Testis (tissue), 3 donors: ENCODE results near the gene SMTNL2. TPM values are rescaled to one million over a fixed set of nuclear protein-coding genes. Genes with fewer than 3 reads are reported as not detected.

Source experiments
- DNase-seq: peaks from one replicate; pipeline ENCODE4 v3.0.0-alpha.2; 2019
- H3K27ac ChIP-seq, 2 donors: fragments of 200-600 bp; sonication (generic); one replicate each; pipeline ENCODE4 v1.5.1; 2019
- H3K27me3 ChIP-seq: fragments of 200-600 bp; sonication (generic); one replicate; pipeline ENCODE4 v1.5.1; 2019
- H3K36me3 ChIP-seq: fragments of 200-600 bp; sonication (generic); one replicate; pipeline ENCODE4 v1.5.1; 2017; ENCODE audit warnings: low read depth; ENCODE audit errors: missing control alignments
- H3K4me1 ChIP-seq: fragments of 200-600 bp; sonication (generic); one replicate; pipeline ENCODE4 v1.5.1; 2019
- H3K4me3 ChIP-seq, 2 donors: fragments of 200-600 bp; sonication (generic); one replicate each; pipeline ENCODE4 v1.5.1; 2017 to 2019
- H3K9me3 ChIP-seq: fragments of 200-600 bp; sonication (generic); one replicate; pipeline ENCODE4 v1.5.1; 2017
- POLR2A ChIP-seq: fragments of 450-650 bp; IDR thresholded peaks from one replicate; pipeline ENCODE4 v1.6.1; 2017; ENCODE audit warnings: antibody characterized with exemption, mild to moderate bottlenecking, moderate library complexity
- WGBS, 2 donors: methylation state at CpG; one replicate each; pipeline ENCODE4 v1.1.5; 2018; 5-methylcytosine and 5-hydroxymethylcytosine counted together
- intact Hi-C: fragments of 100-400 bp; cut with DNase I; formaldehyde crosslinking; loops from one replicate; pipeline ENCODE4 v1.15.1; 2023; ENCODE audit warnings: low total_unique reads
- polyA plus RNA-seq: library from polyadenylated mRNA; stranded (reverse); fragments of 350-450 nt; fragmentation: Illumina TruSeq; extraction: RNeasy Lipid Tissue Mini Kit (QIAGEN cat#74804); gene quantifications from one replicate; pipeline ENCODE4 v1.2.3, GENCODE V29; 2014; ENCODE audit warnings: low read depth, low replicate concordance; ENCODE audit not compliant: insufficient read depth
- total RNA-seq, 2 donors: library from RNA; depleted of rRNA; stranded (reverse); fragments of >200 nt; gene quantifications; one replicate each; pipeline ENCODE4 v1.2.3, GENCODE V29; 2016
- TF ChIP-seq, protein P1 (sequence below), 3 experiments: fragments of 450-650 bp in 2 of 3; fragments of 200-600 bp in 1 of 3; sonication (generic) in 1 of 3; IDR thresholded peaks; one replicate each; pipeline ENCODE4 v1.5.1; 2016 to 2019; ENCODE audit warnings: antibody characterized with exemption in 3 of 3, mild to moderate bottlenecking in 2 of 3, moderate library complexity in 1 of 3

SMTNL2 gene
- total and polyA plus RNA-seq, 3 donors from 2014 or later: 2.6 to 6.9 (median 4.3) TPM

DNA sequence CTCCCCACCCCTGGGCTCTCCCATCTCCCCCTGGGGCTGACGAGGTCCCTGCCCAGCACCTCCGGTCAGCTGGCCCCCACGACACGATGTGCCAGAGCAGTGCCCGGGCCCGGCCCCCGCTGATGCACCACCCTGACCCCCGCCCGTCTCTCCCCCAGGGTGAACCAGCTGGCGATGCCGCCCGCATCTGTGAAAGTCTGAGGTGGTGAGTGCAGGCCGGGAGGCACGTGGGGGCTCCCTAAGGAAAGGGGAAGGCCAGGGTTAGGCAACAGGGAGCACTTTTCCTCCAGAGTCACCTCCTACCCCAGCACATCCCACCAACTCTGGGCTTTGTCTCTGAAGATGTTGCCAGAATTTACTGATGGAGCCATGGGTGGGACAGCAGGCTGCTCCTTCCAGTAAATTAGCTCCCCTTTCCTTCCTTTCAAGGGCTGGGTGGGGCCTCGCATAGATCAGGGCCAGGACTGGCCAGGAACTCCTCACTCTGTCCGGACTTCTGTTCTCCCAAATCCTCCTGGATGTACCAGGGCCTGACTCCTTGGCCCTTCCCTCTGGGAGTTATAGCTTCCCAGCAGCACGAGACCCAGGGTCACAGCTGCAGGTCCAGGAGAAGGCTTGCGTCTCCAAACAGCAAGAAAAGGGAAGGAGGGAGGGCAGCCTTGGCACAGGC, 47.5 kb upstream of the SMTNL2 start:
- Histone ChIP-seq H3K4me1 (peaks cover 41% of the 10 kb centered on the region), H3K4me3 (no peak overlapping the region), H3K27ac (peak overlapping the region; percentile 30 to 39), H3K36me3 (no peaks in the 10 kb centered on the region), H3K27me3 (no peaks in the 10 kb centered on the region), H3K9me3 (no peaks in the 10 kb centered on the region)
- intact Hi-C loops: no loop called here
- TF ChIP-seq, protein P1, sequence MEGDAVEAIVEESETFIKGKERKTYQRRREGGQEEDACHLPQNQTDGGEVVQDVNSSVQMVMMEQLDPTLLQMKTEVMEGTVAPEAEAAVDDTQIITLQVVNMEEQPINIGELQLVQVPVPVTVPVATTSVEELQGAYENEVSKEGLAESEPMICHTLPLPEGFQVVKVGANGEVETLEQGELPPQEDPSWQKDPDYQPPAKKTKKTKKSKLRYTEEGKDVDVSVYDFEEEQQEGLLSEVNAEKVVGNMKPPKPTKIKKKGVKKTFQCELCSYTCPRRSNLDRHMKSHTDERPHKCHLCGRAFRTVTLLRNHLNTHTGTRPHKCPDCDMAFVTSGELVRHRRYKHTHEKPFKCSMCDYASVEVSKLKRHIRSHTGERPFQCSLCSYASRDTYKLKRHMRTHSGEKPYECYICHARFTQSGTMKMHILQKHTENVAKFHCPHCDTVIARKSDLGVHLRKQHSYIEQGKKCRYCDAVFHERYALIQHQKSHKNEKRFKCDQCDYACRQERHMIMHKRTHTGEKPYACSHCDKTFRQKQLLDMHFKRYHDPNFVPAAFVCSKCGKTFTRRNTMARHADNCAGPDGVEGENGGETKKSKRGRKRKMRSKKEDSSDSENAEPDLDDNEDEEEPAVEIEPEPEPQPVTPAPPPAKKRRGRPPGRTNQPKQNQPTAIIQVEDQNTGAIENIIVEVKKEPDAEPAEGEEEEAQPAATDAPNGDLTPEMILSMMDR (IDR thresholded peaks at IDR 0.05): no peak
- no peak for TF ChIP-seq POLR2A
- peak; percentile 63 for DNase-seq
- WGBS, 2 donors: 47 to 62% methylated on average over 16 to 18 of the region's 18 CpGs

DNA sequence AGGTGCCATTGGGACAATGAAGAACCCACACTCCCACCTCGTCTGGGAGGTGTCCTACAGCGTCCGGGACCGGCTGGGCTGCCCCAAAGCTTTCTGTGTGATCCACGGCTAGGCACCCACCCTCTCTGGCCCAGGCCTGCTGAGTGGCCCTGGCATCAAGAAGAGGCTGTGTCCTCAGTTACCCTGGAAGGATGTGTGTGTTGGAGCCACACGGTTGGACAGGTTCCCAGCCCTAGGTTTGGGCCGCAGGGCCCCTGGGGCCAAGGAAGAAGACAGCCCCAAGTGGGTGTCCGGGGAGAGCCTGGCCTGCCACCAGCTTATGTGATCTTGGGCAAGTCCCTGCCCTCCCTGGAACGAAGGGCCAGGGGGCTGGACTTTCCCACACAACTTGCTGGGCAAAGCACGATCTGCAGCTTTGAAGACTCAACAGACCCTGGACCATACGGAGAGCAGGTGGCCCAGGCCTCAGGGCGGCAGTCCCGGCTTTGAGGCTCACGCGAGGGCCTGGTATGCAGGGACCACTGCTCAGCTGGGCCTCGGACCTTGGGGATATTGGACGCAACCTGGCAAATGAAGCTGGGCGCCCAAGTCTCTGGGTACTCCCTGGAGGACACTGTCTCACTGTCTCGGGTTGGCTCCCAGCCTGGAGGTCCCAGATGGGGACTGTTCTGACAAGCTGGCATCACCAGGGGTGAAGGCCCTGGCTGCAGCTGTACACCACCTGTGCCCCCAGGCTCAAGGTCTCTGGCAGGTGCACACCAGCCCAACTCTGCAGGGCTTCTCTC, 46.7 kb upstream of the SMTNL2 start:
- Histone ChIP-seq H3K4me3 (no peak overlapping the region), H3K36me3 (no peaks in the 10 kb centered on the region), H3K4me1 (peaks cover 41% of the 10 kb centered on the region), H3K9me3 (no peaks in the 10 kb centered on the region), H3K27me3 (no peaks in the 10 kb centered on the region), H3K27ac (peak overlapping the region; percentile 23 to 39)
- no peak for TF ChIP-seq POLR2A
- TF ChIP-seq, protein P1 (IDR thresholded peaks at IDR 0.05): no peak
- WGBS, 2 donors: 41 to 74% methylated on average over 5 to 19 of the region's 19 CpGs
- intact Hi-C loops: no loop called here
- DNase-seq: no peak

DNA sequence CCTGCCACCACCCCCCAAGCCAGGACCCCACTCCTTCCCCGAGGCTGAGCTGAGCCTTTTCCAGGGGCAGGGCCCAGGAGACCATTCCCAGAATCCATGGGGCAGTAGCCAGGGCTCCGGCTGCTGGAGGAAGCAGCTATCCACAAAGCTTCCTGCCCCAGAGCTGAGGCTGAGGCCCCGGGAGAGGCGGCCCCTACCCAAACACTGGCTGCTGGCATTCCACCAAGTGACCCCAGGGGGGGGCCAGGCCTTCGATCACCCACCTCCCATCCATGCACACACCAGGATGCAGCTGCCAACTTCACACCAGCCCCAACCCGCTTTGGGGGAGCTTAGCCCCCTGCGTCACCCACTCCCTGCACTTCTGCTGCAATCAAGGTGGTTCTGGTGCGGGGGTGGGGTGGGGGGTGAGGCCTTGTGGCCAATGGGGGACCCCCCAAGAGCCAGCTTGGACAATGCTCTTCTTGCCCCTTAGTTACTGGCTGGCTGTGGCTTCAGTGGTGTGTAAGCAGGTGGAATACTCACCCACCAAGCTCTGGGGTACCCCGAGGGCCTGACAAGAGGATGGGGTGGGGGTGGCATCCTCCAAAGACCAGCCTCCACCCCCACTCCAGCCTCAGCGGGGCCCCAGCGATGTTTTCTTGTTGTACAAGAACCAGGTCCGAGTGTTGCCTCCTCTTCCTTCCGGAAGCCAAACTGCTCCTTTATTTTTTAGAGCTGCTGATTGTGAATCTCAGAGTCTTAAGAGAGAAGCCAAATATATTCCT, 45.9 kb upstream of the SMTNL2 start:
- DNase-seq: no peak
- no peak overlapping the region for H3K27ac ChIP-seq
- intact Hi-C loops: no loop called here

DNA sequence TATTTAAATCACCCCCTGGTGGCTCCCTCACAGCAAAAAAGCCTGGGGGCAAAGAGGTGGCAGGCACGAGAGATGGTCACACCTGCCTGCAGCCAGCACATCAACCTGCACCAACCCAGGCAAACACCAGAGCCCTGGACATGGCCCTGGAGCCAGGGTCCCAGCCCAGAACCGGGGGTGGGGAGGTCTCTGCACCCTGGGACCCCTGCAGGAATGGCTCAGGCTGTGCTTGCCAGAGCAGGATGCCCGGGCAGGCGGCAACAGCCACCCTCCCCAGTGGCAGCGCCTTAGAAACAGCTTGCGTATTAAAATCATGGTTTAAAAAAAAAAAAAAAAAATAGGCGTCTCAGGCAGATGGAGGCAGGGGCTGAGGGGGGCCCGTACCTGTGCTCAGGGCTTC, 45.3 kb upstream of the SMTNL2 start:
- TF ChIP-seq, protein P1 (IDR thresholded peaks at IDR 0.05): no peak
- Histone ChIP-seq H3K4me3 (no peak overlapping the region), H3K27ac (no peak overlapping the region), H3K36me3 (no peaks in the 10 kb centered on the region), H3K27me3 (no peaks in the 10 kb centered on the region), H3K9me3 (no peaks in the 10 kb centered on the region), H3K4me1 (peaks cover 33% of the 10 kb centered on the region)
- WGBS, 2 donors: 86 to 99% methylated on average over 8 of the region's 8 CpGs
- intact Hi-C loops: no loop called here
- DNase-seq: no peak

More for the DNA sequence above, 45.9 kb upstream of the SMTNL2 start:
- H3K36me3 ChIP-seq: no peaks in the 10 kb centered on the region
- no peak for TF ChIP-seq POLR2A
- TF ChIP-seq, protein P1 (IDR thresholded peaks at IDR 0.05): no peak
- whole genome bisulfite sequencing, 2 donors: 80 to 86% methylated on average over 6 to 13 of the region's 13 CpGs
- H3K4me3 ChIP-seq: no peak overlapping the region
- no peaks in the 10 kb centered on the region for H3K9me3 ChIP-seq
- H3K4me1 ChIP-seq: peaks cover 39% of the 10 kb centered on the region
- no peaks in the 10 kb centered on the region for H3K27me3 ChIP-seq
